NCI-H1694 treated with DMSO at 0.1 percent for 48 hours (cell line): ENCODE results near the gene HDGFL2.
"Not testable (repeated sequence)": the region's sequence is repeated elsewhere in the genome, so short reads cannot be mapped to it uniquely, and the experiment has no call there.

Source experiments
- DNase-seq: peaks from one replicate; lab custom pipeline; 2025; lab: John Stamatoyannopoulos, UW

The HDGFL2 gene

GRCh38 chr19:4516199-4516938, 44.3 kb downstream of the HDGFL2 start:
- no peak for DNase-seq

- DNase-seq: no peak
Measured at GRCh38 chr19:4516939-4517300, 44.8 kb downstream of the HDGFL2 start.

- DNase-seq: no peak
Measured at GRCh38 chr19:4517451-4518057, 45.5 kb downstream of the HDGFL2 start.

- no peak for DNase-seq
Measured at GRCh38 chr19:4518345-4519171, 46.5 kb downstream of the HDGFL2 start, which contains the start of gene PLIN4. TSS of gene PLIN4 (minus strand) at chr19:4518486. CDS start at chr19:4518272, 214 bp downstream.

GRCh38 chr19:4519172-4519496, 47.0 kb downstream of the HDGFL2 start:
- DNase-seq: no peak

- DNase-seq: no peak
Measured at GRCh38 chr19:4519521-4520277, 47.6 kb downstream of the HDGFL2 start.

- no peak for DNase-seq
Measured at GRCh38 chr19:4521170-4521887, 49.2 kb downstream of the HDGFL2 start.

GRCh38 chr19:4521888-4522242, 49.8 kb downstream of the HDGFL2 start:
- no peak for DNase-seq

- no peak for DNase-seq
Measured at GRCh38 chr19:4522291-4523002, 50.4 kb downstream of the HDGFL2 start.

GRCh38 chr19:4523306-4524110, 51.4 kb downstream of the HDGFL2 start:
- DNase-seq: no peak

GRCh38 chr19:4524808-4525562, 52.9 kb downstream of the HDGFL2 start:
- no peak for DNase-seq

- DNase-seq: no peak
Measured at GRCh38 chr19:4525563-4526002, 53.5 kb downstream of the HDGFL2 start.

GRCh38 chr19:4527377-4527776, 55.3 kb downstream of the HDGFL2 start:
- not testable (repeated sequence) for DNase-seq

- no peak for DNase-seq
Measured at GRCh38 chr19:4528843-4529242, 56.7 kb downstream of the HDGFL2 start.

- no peak for DNase-seq
Measured at GRCh38 chr19:4529924-4530522, 57.9 kb downstream of the HDGFL2 start.

- no peak for DNase-seq
Measured at GRCh38 chr19:4531562-4532165, 59.6 kb downstream of the HDGFL2 start.

GRCh38 chr19:4533334-4533733, 61.2 kb downstream of the HDGFL2 start:
- no peak for DNase-seq

- no peak for DNase-seq
Measured at GRCh38 chr19:4533835-4534424, 61.8 kb downstream of the HDGFL2 start.
